Ishikawa (cell line): ENCODE measurements around the gene NLGN1.

Source experiments
- EP300 ChIP-seq: IDR thresholded peaks from 2 replicates; pipeline ENCODE4 v1.6.1; 2012; ENCODE audit warnings: borderline replicate concordance
- RAD21 ChIP-seq: IDR thresholded peaks from 2 replicates; pipeline ENCODE4 v1.6.1; 2012; ENCODE audit warnings: low read depth
- TAF1 ChIP-seq: IDR thresholded peaks from 2 replicates; pipeline ENCODE4 v1.6.1; 2012; ENCODE audit warnings: low read depth, mild to moderate bottlenecking
- TCF12 ChIP-seq: IDR thresholded peaks from 2 replicates; pipeline ENCODE4 v1.6.1; 2012; ENCODE audit warnings: low read depth
- TEAD4 ChIP-seq: IDR thresholded peaks from 2 replicates; pipeline ENCODE4 v1.6.1; 2012
- YY1 ChIP-seq: IDR thresholded peaks from 2 replicates; pipeline ENCODE4 v1.6.1; 2012; ENCODE audit warnings: low read depth
- TF ChIP-seq, protein P1 (sequence below): IDR thresholded peaks from 2 replicates; pipeline ENCODE4 v1.6.1; 2012
- TF ChIP-seq, protein P2 (sequence below): IDR thresholded peaks from 2 replicates; pipeline ENCODE4 v1.6.1; 2012; ENCODE audit warnings: low read depth, mild to moderate bottlenecking
- TF ChIP-seq, protein P3 (sequence below): IDR thresholded peaks from 2 replicates; pipeline ENCODE4 v1.6.1; 2012

DNA sequence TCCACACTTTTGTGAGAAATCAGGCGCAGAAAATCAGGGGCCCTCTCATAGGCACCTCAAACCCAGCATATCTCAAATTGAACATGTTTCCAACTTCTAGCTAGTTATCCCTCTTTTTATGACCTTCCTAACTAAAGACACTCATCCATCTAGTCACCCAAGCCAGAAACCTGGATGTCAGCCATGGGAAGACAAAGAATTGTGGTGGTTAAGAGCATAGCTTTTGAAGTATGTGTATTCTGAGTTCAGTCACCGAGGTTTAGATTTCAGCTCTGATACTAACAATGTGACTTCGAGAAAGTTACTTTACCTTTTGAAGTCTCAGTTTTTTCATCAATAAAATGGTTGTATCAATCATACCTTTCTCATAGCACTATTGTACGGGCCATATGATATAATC is 495.5 kb downstream of the NLGN1 start:
- TF ChIP-seq EP300 (no peak), RAD21 (no peak), TEAD4 (no peak), TCF12 (no peak), TAF1 (no peak), YY1 (no peak)
- TF ChIP-seq, protein P1, sequence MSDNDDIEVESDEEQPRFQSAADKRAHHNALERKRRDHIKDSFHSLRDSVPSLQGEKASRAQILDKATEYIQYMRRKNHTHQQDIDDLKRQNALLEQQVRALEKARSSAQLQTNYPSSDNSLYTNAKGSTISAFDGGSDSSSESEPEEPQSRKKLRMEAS = no peak
- TF ChIP-seq, protein P2, sequence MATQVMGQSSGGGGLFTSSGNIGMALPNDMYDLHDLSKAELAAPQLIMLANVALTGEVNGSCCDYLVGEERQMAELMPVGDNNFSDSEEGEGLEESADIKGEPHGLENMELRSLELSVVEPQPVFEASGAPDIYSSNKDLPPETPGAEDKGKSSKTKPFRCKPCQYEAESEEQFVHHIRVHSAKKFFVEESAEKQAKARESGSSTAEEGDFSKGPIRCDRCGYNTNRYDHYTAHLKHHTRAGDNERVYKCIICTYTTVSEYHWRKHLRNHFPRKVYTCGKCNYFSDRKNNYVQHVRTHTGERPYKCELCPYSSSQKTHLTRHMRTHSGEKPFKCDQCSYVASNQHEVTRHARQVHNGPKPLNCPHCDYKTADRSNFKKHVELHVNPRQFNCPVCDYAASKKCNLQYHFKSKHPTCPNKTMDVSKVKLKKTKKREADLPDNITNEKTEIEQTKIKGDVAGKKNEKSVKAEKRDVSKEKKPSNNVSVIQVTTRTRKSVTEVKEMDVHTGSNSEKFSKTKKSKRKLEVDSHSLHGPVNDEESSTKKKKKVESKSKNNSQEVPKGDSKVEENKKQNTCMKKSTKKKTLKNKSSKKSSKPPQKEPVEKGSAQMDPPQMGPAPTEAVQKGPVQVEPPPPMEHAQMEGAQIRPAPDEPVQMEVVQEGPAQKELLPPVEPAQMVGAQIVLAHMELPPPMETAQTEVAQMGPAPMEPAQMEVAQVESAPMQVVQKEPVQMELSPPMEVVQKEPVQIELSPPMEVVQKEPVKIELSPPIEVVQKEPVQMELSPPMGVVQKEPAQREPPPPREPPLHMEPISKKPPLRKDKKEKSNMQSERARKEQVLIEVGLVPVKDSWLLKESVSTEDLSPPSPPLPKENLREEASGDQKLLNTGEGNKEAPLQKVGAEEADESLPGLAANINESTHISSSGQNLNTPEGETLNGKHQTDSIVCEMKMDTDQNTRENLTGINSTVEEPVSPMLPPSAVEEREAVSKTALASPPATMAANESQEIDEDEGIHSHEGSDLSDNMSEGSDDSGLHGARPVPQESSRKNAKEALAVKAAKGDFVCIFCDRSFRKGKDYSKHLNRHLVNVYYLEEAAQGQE = no peak
- TF ChIP-seq, protein P3, sequence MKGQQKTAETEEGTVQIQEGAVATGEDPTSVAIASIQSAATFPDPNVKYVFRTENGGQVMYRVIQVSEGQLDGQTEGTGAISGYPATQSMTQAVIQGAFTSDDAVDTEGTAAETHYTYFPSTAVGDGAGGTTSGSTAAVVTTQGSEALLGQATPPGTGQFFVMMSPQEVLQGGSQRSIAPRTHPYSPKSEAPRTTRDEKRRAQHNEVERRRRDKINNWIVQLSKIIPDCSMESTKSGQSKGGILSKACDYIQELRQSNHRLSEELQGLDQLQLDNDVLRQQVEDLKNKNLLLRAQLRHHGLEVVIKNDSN = no peak
